Liver (tissue), 9 donors: ENCODE measurements around the gene AVPR1B. TPM values are rescaled to one million over a fixed set of nuclear protein-coding genes. Genes with fewer than 3 reads are reported as not detected.

Source experiments
- DNase-seq: peaks from one replicate; pipeline ENCODE4 v3.0.0-alpha.2; 2017; ENCODE audit warnings: low spot score
- H3K27ac ChIP-seq, 2 donors: one replicate each; pipeline ENCODE4 v1.7.0; 2013; ENCODE audit warnings: inconsistent platforms in 2 of 2, low read length in 2 of 2, control low read depth in 1 of 2, low read depth in 1 of 2, mild to moderate bottlenecking in 1 of 2
- H3K27me3 ChIP-seq, 4 donors: one replicate each; pipeline versions ENCODE4 v1.6.1 to v1.7.0; 2013; ENCODE audit warnings: low read length in 3 of 4, inconsistent platforms in 1 of 4, mild to moderate bottlenecking in 1 of 4, moderate library complexity in 1 of 4; ENCODE audit not compliant: control insufficient read depth in 4 of 4, insufficient read depth in 4 of 4
- H3K36me3 ChIP-seq, 4 donors: one replicate each; pipeline versions ENCODE4 v1.6.1 to v1.7.0; 2013; ENCODE audit warnings: low read length in 3 of 4, mild to moderate bottlenecking in 3 of 4, low read depth in 1 of 4, moderate library complexity in 1 of 4; ENCODE audit not compliant: control insufficient read depth in 4 of 4, insufficient read depth in 3 of 4
- H3K4me1 ChIP-seq, 4 donors: one replicate each; pipeline versions ENCODE4 v1.6.1 to v1.7.0; 2013; ENCODE audit warnings: low read length in 3 of 4, mild to moderate bottlenecking in 3 of 4, moderate library complexity in 1 of 4; ENCODE audit not compliant: control insufficient read depth in 4 of 4, insufficient read depth in 4 of 4
- H3K4me3 ChIP-seq, 3 donors: one replicate each; pipeline versions ENCODE4 v1.6.1 to v1.7.0; 2013; ENCODE audit warnings: low read length in 3 of 3, control low read depth in 1 of 3, low read depth in 1 of 3, mild to moderate bottlenecking in 1 of 3
- H3K9ac ChIP-seq, 2 donors: one replicate each; pipeline ENCODE4 v1.7.0; 2013; ENCODE audit warnings: low read length in 2 of 2, mild to moderate bottlenecking in 2 of 2, moderate library complexity in 2 of 2, control low read depth in 1 of 2, low read depth in 1 of 2
- H3K9me3 ChIP-seq, 4 donors: one replicate each; pipeline versions ENCODE4 v1.6.1 to v1.7.0; 2013; ENCODE audit warnings: low read length in 3 of 4; ENCODE audit not compliant: control insufficient read depth in 4 of 4
- EGR1 ChIP-seq, 2 donors: IDR thresholded peaks; 2 replicates each; pipeline ENCODE4 v1.6.1; 2016 to 2018; ENCODE audit warnings: antibody characterized with exemption in 2 of 2, low read depth in 2 of 2
- FOXA1 ChIP-seq: IDR thresholded peaks from 2 replicates; pipeline ENCODE4 v1.6.1; 2016; ENCODE audit warnings: antibody characterized with exemption
- GABPA ChIP-seq, 2 donors: IDR thresholded peaks in 1 of 2; conservative IDR thresholded peaks in 1 of 2; 2 replicates each; pipeline ENCODE4 v1.6.1; 2016; ENCODE audit warnings: antibody characterized with exemption in 2 of 2, mild to moderate bottlenecking in 1 of 2, moderate library complexity in 1 of 2
- HNF4G ChIP-seq: IDR thresholded peaks from 2 replicates; pipeline ENCODE4 v1.6.1; 2016; ENCODE audit warnings: antibody characterized with exemption
- JUND ChIP-seq, 2 donors: IDR thresholded peaks; 2 replicates each; pipeline ENCODE4 v1.6.1; 2016; ENCODE audit warnings: antibody characterized with exemption in 2 of 2
- NR2F2 ChIP-seq: IDR thresholded peaks from 2 replicates; pipeline ENCODE4 v1.6.1; 2016; ENCODE audit warnings: antibody characterized with exemption
- YY1 ChIP-seq: IDR thresholded peaks from 2 replicates; pipeline ENCODE4 v1.6.1; 2016; ENCODE audit warnings: antibody characterized with exemption, mild to moderate bottlenecking
- WGBS: extraction: QIAGEN DNeasy Blood & Tissue Kit; methylation state at CpG from one replicate; pipeline ENCODE4 v1.1.7; 2013; 5-methylcytosine and 5-hydroxymethylcytosine counted together
- polyA plus RNA-seq, 2 donors: library from polyadenylated mRNA; stranded (reverse) in 1 of 2; unstranded in 1 of 2; fragments of 200-250 nt in 1 of 2; fragments of >200 nt in 1 of 2; fragmentation: Nextera tagmentation in 1 of 2; extraction: Ambion mirVana in 1 of 2; gene quantifications; one replicate each; pipeline versions ENCODE4 v1.2.1 to v1.2.3, GENCODE V29; 2013 to 2015
- total RNA-seq, 2 donors: library from RNA; depleted of rRNA; stranded (reverse); fragments of >200 nt; gene quantifications; one replicate each; pipeline ENCODE4 v1.2.3, GENCODE V29; 2014
- TF ChIP-seq, protein P1 (sequence below): fragments of 150-350 bp; IDR thresholded peaks from 2 replicates; pipeline ENCODE4 v1.5.1; 2017; ENCODE audit warnings: improper control_type of control experiment, low read depth, low read length; ENCODE audit not compliant: missing input control
- TF ChIP-seq, protein P2 (sequence below): IDR thresholded peaks from 2 replicates; pipeline ENCODE4 v1.6.1; 2016; ENCODE audit warnings: antibody characterized with exemption
- TF ChIP-seq, protein P3 (sequence below): IDR thresholded peaks from 2 replicates; pipeline ENCODE4 v1.6.1; 2016; ENCODE audit warnings: antibody characterized with exemption
- TF ChIP-seq, protein P4 (sequence below): IDR thresholded peaks from 2 replicates; pipeline ENCODE4 v1.6.1; 2016; ENCODE audit warnings: antibody characterized with exemption, mild to moderate bottlenecking
- TF ChIP-seq, protein P5 (sequence below): IDR thresholded peaks from 2 replicates; pipeline ENCODE4 v1.6.1; 2016; ENCODE audit warnings: antibody characterized with exemption
- donor health status: healthy.
- donor health status: healthy.
- donor health status: healthy.
- donor health status: healthy.
- donor health status: healthy.

AVPR1B gene, protein sequence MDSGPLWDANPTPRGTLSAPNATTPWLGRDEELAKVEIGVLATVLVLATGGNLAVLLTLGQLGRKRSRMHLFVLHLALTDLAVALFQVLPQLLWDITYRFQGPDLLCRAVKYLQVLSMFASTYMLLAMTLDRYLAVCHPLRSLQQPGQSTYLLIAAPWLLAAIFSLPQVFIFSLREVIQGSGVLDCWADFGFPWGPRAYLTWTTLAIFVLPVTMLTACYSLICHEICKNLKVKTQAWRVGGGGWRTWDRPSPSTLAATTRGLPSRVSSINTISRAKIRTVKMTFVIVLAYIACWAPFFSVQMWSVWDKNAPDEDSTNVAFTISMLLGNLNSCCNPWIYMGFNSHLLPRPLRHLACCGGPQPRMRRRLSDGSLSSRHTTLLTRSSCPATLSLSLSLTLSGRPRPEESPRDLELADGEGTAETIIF
- total RNA-seq (not detected), polyA plus RNA-seq (not detected)

DNA sequence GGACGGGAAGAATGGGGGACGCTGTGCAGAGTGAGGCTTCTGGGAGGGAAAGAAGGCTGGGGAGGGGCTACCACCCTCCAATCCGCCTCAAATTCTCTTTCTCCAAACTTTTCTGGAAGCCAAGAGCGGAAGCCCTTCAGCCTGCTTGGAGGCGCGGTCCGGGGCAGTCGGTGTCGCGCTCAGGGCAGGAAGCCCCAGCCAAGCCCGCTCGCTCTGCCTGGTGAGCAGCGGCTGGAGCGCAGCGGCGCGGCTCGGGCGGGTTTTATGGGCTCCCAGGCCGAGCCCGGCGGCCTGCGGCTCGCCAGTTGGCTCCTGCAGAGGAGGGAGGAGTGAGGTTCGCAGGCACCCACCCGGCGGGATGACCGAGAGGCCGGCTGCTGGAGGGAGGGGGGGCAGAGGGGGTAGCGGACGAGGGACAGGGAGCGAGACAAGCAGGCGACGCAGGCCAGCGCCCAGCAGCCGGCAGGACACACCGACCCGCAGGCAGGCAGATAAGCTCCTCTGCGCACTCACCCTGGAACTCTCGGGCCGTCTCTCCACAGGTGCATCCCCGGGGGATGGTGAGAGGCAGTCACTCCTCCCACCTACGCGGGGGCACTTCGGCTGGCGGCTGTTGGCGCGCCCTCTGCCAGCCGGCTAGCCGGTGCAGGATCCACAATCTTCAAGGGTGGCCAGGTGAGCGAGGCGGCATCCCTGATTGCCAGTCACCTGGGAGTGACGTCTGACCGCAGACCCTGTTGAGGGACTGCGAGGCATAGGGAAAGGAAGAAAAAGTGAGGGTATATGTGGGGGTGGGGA is at the start of gene AVPR1B:
Gene AVPR1B (minus strand): TSS at position 238 of the 798 bp plus-strand sequence. CDS start 498 bp downstream, outside the sequence.
- H3K27me3 ChIP-seq: no peaks in the 10 kb centered on the region
- H3K4me3 ChIP-seq: peak within 1 kb of the TSS; percentile 18 to 41 (median 26)
- DNase-seq: peak; percentile 40
- no peaks in the 10 kb centered on the region for H3K9me3 ChIP-seq
- no peak within 1 kb of the TSS for H3K9ac ChIP-seq
- 7% methylated on average over 55 of the region's 55 CpGs for WGBS
- peaks cover 2 to 29% (median 17%) of the 10 kb centered on the region in 4 donors for H3K4me1 ChIP-seq
- H3K36me3 ChIP-seq: no peaks in the 10 kb centered on the region
- no peak within 1 kb of the TSS for H3K27ac ChIP-seq
- TF ChIP-seq, protein P1, sequence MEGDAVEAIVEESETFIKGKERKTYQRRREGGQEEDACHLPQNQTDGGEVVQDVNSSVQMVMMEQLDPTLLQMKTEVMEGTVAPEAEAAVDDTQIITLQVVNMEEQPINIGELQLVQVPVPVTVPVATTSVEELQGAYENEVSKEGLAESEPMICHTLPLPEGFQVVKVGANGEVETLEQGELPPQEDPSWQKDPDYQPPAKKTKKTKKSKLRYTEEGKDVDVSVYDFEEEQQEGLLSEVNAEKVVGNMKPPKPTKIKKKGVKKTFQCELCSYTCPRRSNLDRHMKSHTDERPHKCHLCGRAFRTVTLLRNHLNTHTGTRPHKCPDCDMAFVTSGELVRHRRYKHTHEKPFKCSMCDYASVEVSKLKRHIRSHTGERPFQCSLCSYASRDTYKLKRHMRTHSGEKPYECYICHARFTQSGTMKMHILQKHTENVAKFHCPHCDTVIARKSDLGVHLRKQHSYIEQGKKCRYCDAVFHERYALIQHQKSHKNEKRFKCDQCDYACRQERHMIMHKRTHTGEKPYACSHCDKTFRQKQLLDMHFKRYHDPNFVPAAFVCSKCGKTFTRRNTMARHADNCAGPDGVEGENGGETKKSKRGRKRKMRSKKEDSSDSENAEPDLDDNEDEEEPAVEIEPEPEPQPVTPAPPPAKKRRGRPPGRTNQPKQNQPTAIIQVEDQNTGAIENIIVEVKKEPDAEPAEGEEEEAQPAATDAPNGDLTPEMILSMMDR: no peak
- no peak for TF ChIP-seq HNF4G
- TF ChIP-seq, protein P2, sequence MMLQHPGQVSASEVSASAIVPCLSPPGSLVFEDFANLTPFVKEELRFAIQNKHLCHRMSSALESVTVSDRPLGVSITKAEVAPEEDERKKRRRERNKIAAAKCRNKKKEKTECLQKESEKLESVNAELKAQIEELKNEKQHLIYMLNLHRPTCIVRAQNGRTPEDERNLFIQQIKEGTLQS: no peak
- TF ChIP-seq GABPA (IDR thresholded peaks at IDR 0.05 in 1 of 2, conservative IDR thresholded peaks at IDR 0.05 in 1 of 2): no peak
- TF ChIP-seq EGR1 (IDR thresholded peaks at IDR 0.05; ENCODE audit: low read depth in 2 of 2): no peak
- TF ChIP-seq, protein P3, sequence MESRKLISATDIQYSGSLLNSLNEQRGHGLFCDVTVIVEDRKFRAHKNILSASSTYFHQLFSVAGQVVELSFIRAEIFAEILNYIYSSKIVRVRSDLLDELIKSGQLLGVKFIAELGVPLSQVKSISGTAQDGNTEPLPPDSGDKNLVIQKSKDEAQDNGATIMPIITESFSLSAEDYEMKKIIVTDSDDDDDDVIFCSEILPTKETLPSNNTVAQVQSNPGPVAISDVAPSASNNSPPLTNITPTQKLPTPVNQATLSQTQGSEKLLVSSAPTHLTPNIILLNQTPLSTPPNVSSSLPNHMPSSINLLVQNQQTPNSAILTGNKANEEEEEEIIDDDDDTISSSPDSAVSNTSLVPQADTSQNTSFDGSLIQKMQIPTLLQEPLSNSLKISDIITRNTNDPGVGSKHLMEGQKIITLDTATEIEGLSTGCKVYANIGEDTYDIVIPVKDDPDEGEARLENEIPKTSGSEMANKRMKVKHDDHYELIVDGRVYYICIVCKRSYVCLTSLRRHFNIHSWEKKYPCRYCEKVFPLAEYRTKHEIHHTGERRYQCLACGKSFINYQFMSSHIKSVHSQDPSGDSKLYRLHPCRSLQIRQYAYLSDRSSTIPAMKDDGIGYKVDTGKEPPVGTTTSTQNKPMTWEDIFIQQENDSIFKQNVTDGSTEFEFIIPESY: no peak
- no peak for TF ChIP-seq JUND (IDR thresholded peaks at IDR 0.05)

DNA sequence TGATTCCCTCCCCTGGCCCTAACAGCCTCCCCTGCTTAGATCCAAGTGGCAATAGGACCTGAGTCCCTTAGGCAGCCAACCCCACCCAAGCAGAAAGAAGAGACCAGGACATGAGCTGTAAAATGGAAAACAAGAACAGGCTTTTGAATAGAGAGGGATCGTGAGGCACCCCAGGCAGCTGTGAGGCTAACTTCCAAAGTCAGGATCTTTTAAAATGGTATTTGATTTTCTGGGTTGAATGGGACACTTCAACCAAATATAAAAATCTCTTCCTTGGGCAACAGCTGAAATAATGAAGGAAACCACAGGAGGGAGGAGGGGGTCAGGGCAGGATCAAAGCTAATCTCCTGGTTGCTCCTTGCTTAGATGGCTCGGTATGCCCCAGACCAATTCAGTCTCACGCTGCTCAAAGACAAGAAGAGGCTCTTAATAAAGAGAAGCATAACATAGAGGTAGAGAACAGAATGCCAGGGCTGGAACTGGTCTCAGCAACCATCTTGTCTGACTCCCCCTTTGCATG is 28.6 kb upstream of the AVPR1B start:
- Histone ChIP-seq H3K36me3 (no peaks in the 10 kb centered on the region), H3K9ac (no peak overlapping the region), H3K27ac (no peak overlapping the region), H3K27me3 (no peaks in the 10 kb centered on the region), H3K9me3 (no peaks in the 10 kb centered on the region), H3K4me1 (peaks cover 2 to 16% (median 13%) of the 10 kb centered on the region in 4 donors), H3K4me3 (no peak overlapping the region)
- 80% methylated on average over 3 of the region's 3 CpGs for WGBS
- DNase-seq: no peak
- no peak for TF ChIP-seq EGR1 (IDR thresholded peaks at IDR 0.05; ENCODE audit: low read depth in 2 of 2)
- TF ChIP-seq FOXA1: no peak
- TF ChIP-seq, protein P2: no peak
- TF ChIP-seq HNF4G: no peak
- TF ChIP-seq GABPA (IDR thresholded peaks at IDR 0.05 in 1 of 2, conservative IDR thresholded peaks at IDR 0.05 in 1 of 2): no peak
- TF ChIP-seq, protein P4, sequence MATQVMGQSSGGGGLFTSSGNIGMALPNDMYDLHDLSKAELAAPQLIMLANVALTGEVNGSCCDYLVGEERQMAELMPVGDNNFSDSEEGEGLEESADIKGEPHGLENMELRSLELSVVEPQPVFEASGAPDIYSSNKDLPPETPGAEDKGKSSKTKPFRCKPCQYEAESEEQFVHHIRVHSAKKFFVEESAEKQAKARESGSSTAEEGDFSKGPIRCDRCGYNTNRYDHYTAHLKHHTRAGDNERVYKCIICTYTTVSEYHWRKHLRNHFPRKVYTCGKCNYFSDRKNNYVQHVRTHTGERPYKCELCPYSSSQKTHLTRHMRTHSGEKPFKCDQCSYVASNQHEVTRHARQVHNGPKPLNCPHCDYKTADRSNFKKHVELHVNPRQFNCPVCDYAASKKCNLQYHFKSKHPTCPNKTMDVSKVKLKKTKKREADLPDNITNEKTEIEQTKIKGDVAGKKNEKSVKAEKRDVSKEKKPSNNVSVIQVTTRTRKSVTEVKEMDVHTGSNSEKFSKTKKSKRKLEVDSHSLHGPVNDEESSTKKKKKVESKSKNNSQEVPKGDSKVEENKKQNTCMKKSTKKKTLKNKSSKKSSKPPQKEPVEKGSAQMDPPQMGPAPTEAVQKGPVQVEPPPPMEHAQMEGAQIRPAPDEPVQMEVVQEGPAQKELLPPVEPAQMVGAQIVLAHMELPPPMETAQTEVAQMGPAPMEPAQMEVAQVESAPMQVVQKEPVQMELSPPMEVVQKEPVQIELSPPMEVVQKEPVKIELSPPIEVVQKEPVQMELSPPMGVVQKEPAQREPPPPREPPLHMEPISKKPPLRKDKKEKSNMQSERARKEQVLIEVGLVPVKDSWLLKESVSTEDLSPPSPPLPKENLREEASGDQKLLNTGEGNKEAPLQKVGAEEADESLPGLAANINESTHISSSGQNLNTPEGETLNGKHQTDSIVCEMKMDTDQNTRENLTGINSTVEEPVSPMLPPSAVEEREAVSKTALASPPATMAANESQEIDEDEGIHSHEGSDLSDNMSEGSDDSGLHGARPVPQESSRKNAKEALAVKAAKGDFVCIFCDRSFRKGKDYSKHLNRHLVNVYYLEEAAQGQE: no peak
- TF ChIP-seq, protein P1: no peak
- TF ChIP-seq, protein P5, sequence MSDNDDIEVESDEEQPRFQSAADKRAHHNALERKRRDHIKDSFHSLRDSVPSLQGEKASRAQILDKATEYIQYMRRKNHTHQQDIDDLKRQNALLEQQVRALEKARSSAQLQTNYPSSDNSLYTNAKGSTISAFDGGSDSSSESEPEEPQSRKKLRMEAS: no peak
- no peak for TF ChIP-seq NR2F2
- no peak for TF ChIP-seq YY1
